Small intestine (tissue), 7 donors: Measurements from ENCODE around the gene ATXN7. TPM values are rescaled to one million over a fixed set of nuclear protein-coding genes. Genes with fewer than 3 reads are reported as not detected.

Experiments
- DNase-seq, 2 donors: peaks; one replicate each; pipeline versions ENCODE4 v3.0.0 to v3.0.0-alpha.2; 2013
- FAIRE-seq: peaks from 2 replicates; lab custom pipeline; 2012; peaks lifted over from hg19 to GRCh38; lab: Jason Lieb, UNC
- H3K27ac ChIP-seq, 3 donors: one replicate each; pipeline ENCODE4 v1.5.1; 2013; ENCODE audit warnings: low read length in 2 of 3, mild to moderate bottlenecking in 2 of 3, control low read depth in 1 of 3, inconsistent platforms in 1 of 3, low read depth in 1 of 3, moderate library complexity in 1 of 3
- H3K27me3 ChIP-seq, 3 donors: one replicate each; pipeline ENCODE4 v1.6.1; 2013; ENCODE audit warnings: low read length in 3 of 3, inconsistent platforms in 1 of 3; ENCODE audit not compliant: control insufficient read depth in 3 of 3, insufficient read depth in 3 of 3
- H3K36me3 ChIP-seq, 3 donors: one replicate each; pipeline ENCODE4 v1.6.1; 2013; ENCODE audit warnings: low read length in 3 of 3, inconsistent platforms in 1 of 3, low read depth in 1 of 3, mild to moderate bottlenecking in 1 of 3, moderate library complexity in 1 of 3; ENCODE audit not compliant: control insufficient read depth in 3 of 3, insufficient read depth in 2 of 3
- H3K4me1 ChIP-seq, 3 donors: one replicate each; pipeline ENCODE4 v1.6.1; 2013; ENCODE audit warnings: low read length in 2 of 3, inconsistent platforms in 1 of 3, low read depth in 1 of 3, mild to moderate bottlenecking in 1 of 3, moderate library complexity in 1 of 3; ENCODE audit not compliant: control insufficient read depth in 3 of 3, insufficient read depth in 2 of 3
- H3K4me3 ChIP-seq, 3 donors: one replicate each; pipeline ENCODE4 v1.5.1; 2013; ENCODE audit warnings: low read length in 3 of 3, control low read depth in 1 of 3, inconsistent platforms in 1 of 3, low read depth in 1 of 3, mild to moderate bottlenecking in 1 of 3, moderate library complexity in 1 of 3
- H3K9me3 ChIP-seq, 2 donors: one replicate each; pipeline ENCODE4 v1.6.1; 2013; ENCODE audit warnings: low read depth in 1 of 2, low read length in 1 of 2; ENCODE audit not compliant: control insufficient read depth in 2 of 2, insufficient read depth in 1 of 2
- WGBS, 3 donors: extraction: QIAGEN DNeasy Blood & Tissue Kit; methylation state at CpG; one replicate each; pipeline ENCODE4 v1.1.7; 2013; 5-methylcytosine and 5-hydroxymethylcytosine counted together
- polyA plus RNA-seq, 4 donors: library from polyadenylated mRNA; stranded (reverse) in 3 of 4; unstranded in 1 of 4; fragments of 200-250 nt in 3 of 4; fragments of 120-200 nt in 1 of 4; gene quantifications; one replicate each; pipeline versions ENCODE4 v1.2.1 to v1.2.3, GENCODE V29; 2013
- donor health status: healthy with polysubstance abuse.
- donor health status: control.
- donor health status: control.
- donor health status: Bipolar disorder and iron deficiency.
- donor health status: healthy.

Gene ATXN7
- polyA plus RNA-seq, 4 donors, result 2.4 to 17.0 (median 5.3) TPM

- no peak for DNase-seq
- Histone ChIP-seq H3K4me1 (peaks cover 0 to 9% (median 0%) of the 10 kb centered on the region in 3 donors), H3K4me3 (no peak overlapping the region), H3K9me3 (no peaks in the 10 kb centered on the region), H3K27me3 (no peaks in the 10 kb centered on the region), H3K27ac (no peak overlapping the region), H3K36me3 (peaks cover 0 to 13% (median 3%) of the 10 kb centered on the region in 3 donors)
- WGBS, 3 donors, result 86 to 94% (median 90%) methylated on average over 1 of the region's 1 CpG
- FAIRE-seq, result no peak
Observed at GRCh38 chr3:63950698-63951097, 87.0 kb downstream of the ATXN7 start.

DNA sequence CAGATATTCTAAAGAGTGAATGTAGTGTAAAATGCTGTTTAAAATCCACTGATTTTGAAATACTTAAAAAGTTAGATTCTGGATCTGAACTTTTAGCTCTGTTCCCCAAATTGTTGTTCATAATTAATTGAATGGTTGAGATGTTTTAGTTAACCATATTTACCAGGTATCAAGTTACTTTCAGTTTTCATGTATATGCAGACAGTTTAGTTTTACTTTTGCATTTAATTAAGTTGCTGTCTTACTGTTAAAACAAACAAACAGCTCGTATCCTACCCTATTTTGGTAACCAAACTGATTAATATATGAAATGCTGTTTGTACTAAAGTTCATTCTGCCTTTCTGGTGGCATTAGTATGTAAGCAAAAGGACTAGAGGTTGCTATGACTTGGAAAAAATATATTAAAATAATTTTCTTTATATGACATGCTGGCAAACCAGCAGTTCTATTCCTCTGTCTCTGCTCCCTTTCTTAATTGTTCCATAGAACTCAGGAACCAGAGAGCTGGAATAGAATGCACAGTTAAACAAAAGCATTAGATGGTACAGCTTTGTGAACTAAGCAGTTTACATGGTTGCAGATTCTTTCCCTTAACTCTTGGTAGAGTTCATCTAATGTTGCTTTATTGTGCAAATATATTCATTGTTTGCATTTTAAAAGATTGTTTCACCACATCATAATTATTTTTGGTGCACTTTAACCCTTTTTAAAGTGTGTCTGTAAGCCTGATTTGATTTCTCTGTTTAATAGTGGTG lies 88.0 kb downstream of the ATXN7 start:
- WGBS, 3 donors, result 9 to 19% (median 11%) methylated on average over 1 of the region's 1 CpG
- H3K27ac ChIP-seq, result no peak overlapping the region
- FAIRE-seq, result peak; percentile 62

GRCh38 chr3:63952248-63952594 lies 88.6 kb downstream of the ATXN7 start:
- Histone ChIP-seq H3K27ac (no peak overlapping the region), H3K27me3 (no peaks in the 10 kb centered on the region), H3K9me3 (no peaks in the 10 kb centered on the region), H3K36me3 (peaks cover 0 to 16% (median 3%) of the 10 kb centered on the region in 3 donors), H3K4me3 (no peak overlapping the region), H3K4me1 (peaks cover 0 to 9% (median 0%) of the 10 kb centered on the region in 3 donors)
- FAIRE-seq, result no peak
- WGBS, 3 donors, result 63 to 79% (median 75%) methylated on average over 2 of the region's 2 CpGs
- no peak for DNase-seq

More for the DNA sequence above, 88.0 kb downstream of the ATXN7 start:
- no peak overlapping the region for H3K4me3 ChIP-seq
- no peak for DNase-seq
- H3K4me1 ChIP-seq, result peaks cover 0 to 9% (median 0%) of the 10 kb centered on the region in 3 donors
- peaks cover 0 to 17% (median 3%) of the 10 kb centered on the region in 3 donors for H3K36me3 ChIP-seq
- H3K27me3 ChIP-seq, result no peaks in the 10 kb centered on the region
- no peaks in the 10 kb centered on the region for H3K9me3 ChIP-seq

DNA sequence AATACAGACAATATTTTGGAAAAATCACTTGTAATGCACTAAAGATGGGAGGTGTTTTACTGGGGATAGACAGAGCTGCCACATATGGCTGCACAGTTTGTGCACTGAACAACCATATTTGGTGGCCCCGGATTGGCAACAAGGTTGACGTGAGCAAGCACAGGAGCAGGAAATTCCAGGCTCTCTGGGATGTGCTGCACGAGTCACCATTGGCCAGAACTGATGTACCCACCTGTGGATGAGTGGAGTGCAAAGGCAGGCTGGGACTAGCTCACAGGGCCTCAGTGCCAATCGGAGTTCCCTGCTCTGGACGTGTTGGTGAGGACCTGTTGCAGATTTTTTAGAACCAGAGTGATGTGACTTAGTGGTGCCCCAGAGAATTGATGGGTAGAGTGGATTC lies 90.5 kb downstream of the ATXN7 start:
- H3K27me3 ChIP-seq, result no peaks in the 10 kb centered on the region
- WGBS, 3 donors, result 93 to 96% (median 93%) methylated on average over 5 of the region's 5 CpGs

GRCh38 chr3:63955036-63955650 lies 91.5 kb downstream of the ATXN7 start:
- Histone ChIP-seq H3K36me3 (peaks cover 0 to 14% (median 3%) of the 10 kb centered on the region in 3 donors), H3K27me3 (no peaks in the 10 kb centered on the region), H3K27ac (no peak overlapping the region), H3K9me3 (no peaks in the 10 kb centered on the region), H3K4me3 (no peak overlapping the region), H3K4me1 (peaks cover 0 to 2% (median 0%) of the 10 kb centered on the region in 3 donors)
- FAIRE-seq (no peak), DNase-seq (no peak)
- 91 to 93% (median 92%) methylated on average over 3 of the region's 3 CpGs for whole genome bisulfite sequencing, 3 donors

More for the DNA sequence above, 90.5 kb downstream of the ATXN7 start:
- H3K36me3 ChIP-seq, result peaks cover 0 to 16% (median 3%) of the 10 kb centered on the region in 3 donors
- H3K4me3 ChIP-seq, result no peak overlapping the region
- H3K9me3 ChIP-seq, result no peaks in the 10 kb centered on the region
- DNase-seq (no peak), FAIRE-seq (no peak)
- H3K27ac ChIP-seq, result no peak overlapping the region
- no peaks in the 10 kb centered on the region for H3K4me1 ChIP-seq

- H3K36me3 ChIP-seq, result peaks cover 0 to 15% (median 3%) of the 10 kb centered on the region in 3 donors
- FAIRE-seq (no peak), DNase-seq (no peak)
- peaks cover 0 to 2% (median 0%) of the 10 kb centered on the region in 3 donors for H3K4me1 ChIP-seq
- H3K27me3 ChIP-seq, result no peaks in the 10 kb centered on the region
- H3K4me3 ChIP-seq, result no peak overlapping the region
- WGBS, 3 donors, result 91 to 94% (median 92%) methylated on average over 13 of the region's 13 CpGs
- no peak overlapping the region for H3K27ac ChIP-seq
- no peaks in the 10 kb centered on the region for H3K9me3 ChIP-seq
Observed at GRCh38 chr3:63955830-63956545, 92.3 kb downstream of the ATXN7 start.

GRCh38 chr3:63959146-63959545 lies 95.5 kb downstream of the ATXN7 start:
- no peaks in the 10 kb centered on the region for H3K27me3 ChIP-seq
- H3K4me3 ChIP-seq, result no peak overlapping the region
- FAIRE-seq (peak; percentile 26), DNase-seq (no peak)
- peaks cover 0 to 11% (median 0%) of the 10 kb centered on the region in 3 donors for H3K36me3 ChIP-seq
- H3K9me3 ChIP-seq, result no peaks in the 10 kb centered on the region
- WGBS, 3 donors, result 59 to 87% (median 78%) methylated on average over 3 of the region's 3 CpGs
- peaks cover 0 to 2% (median 0%) of the 10 kb centered on the region in 3 donors for H3K4me1 ChIP-seq
- H3K27ac ChIP-seq, result no peak overlapping the region

- peaks cover 0 to 9% (median 0%) of the 10 kb centered on the region in 3 donors for H3K36me3 ChIP-seq
- H3K27me3 ChIP-seq, result no peaks in the 10 kb centered on the region
- no peaks in the 10 kb centered on the region for H3K9me3 ChIP-seq
- peaks cover 0 to 8% (median 2%) of the 10 kb centered on the region in 3 donors for H3K4me1 ChIP-seq
- no peak for FAIRE-seq
- 39 to 41% (median 40%) methylated on average over 6 of the region's 6 CpGs for WGBS, 3 donors
- peak overlapping the region in 2 of 3 donors; percentile 8 to 24 for H3K27ac ChIP-seq
- no peak overlapping the region for H3K4me3 ChIP-seq
- peak in 1 of 2 donors; percentile 47 for DNase-seq
Observed at GRCh38 chr3:63960048-63960711, 96.5 kb downstream of the ATXN7 start.
